Measurements from ENCODE around the gene TRPM5.

- TF ChIP-seq TCF12 (IDR thresholded peaks at IDR 0.05; ENCODE audit: low read depth, low read length) (no peak), CHD2 (IDR thresholded peaks at IDR 0.05; ENCODE audit: low read length) (no peak), BRCA1 (IDR thresholded peaks at IDR 0.05; ENCODE audit: low read depth, low read length) (no peak), POLR2AphosphoS5 (IDR thresholded peaks at IDR 0.05; ENCODE audit: low read depth, low read length) (no peak), SIX5 (IDR thresholded peaks at IDR 0.05; ENCODE audit: low read depth, low read length) (no peak), CBX5 (IDR thresholded peaks at IDR 0.05; ENCODE audit: low read depth, low read length) (no peak), SIN3A (conservative IDR thresholded peaks at IDR 0.05 in 1 of 2, IDR thresholded peaks at IDR 0.05 in 1 of 2; ENCODE audit: low read depth in 1 of 2, low read length in 2 of 2) (no peak), CHD1 (IDR thresholded peaks at IDR 0.05; ENCODE audit: low read depth, low read length) (no peak), EP300 (IDR thresholded peaks at IDR 0.05; ENCODE audit: borderline replicate concordance in 1 of 2, low read depth in 2 of 2, low read length in 2 of 2) (no peak), BACH1 (IDR thresholded peaks at IDR 0.05; ENCODE audit: low read length) (no peak), ATF3 (IDR thresholded peaks at IDR 0.05; ENCODE audit: insufficient read depth, low read depth, low read length) (no peak), RAD21 (IDR thresholded peaks at IDR 0.05 in 1 of 2, conservative IDR thresholded peaks at IDR 0.05 in 1 of 2; ENCODE audit: low read depth in 2 of 2, low read length in 2 of 2) (no peak)
Measured at GRCh38 chr11:2434008-2434407, 10.3 kb downstream of the TRPM5 start.

All from H1 (cell line).